ENCODE measurements around the gene MED31.
"Not testable (repeated sequence)": the region's sequence is repeated elsewhere in the genome, so short reads cannot be mapped to it uniquely, and the experiment has no call there.

The MED31 gene

GRCh38 chr17:6676802-6677157, 25.4 kb upstream of the MED31 start:
- DNase-seq = no peak

- DNase-seq = no peak
Observed at GRCh38 chr17:6675201-6675825, 23.9 kb upstream of the MED31 start.

- DNase-seq = no peak
Observed at GRCh38 chr17:6674586-6674985, 23.2 kb upstream of the MED31 start.

GRCh38 chr17:6671431-6671830, 20.0 kb upstream of the MED31 start:
- no peak for DNase-seq

GRCh38 chr17:6670999-6671398, 19.6 kb upstream of the MED31 start:
- no peak for DNase-seq

- DNase-seq = no peak
Observed at GRCh38 chr17:6670571-6670970, 19.2 kb upstream of the MED31 start.

- no peak for DNase-seq
Observed at GRCh38 chr17:6669479-6670212, 18.2 kb upstream of the MED31 start.

GRCh38 chr17:6668727-6669425, 17.5 kb upstream of the MED31 start:
- DNase-seq = no peak

GRCh38 chr17:6668219-6668618, 16.8 kb upstream of the MED31 start:
- no peak for DNase-seq

- no peak for DNase-seq
Observed at GRCh38 chr17:6667516-6667915, 16.1 kb upstream of the MED31 start.

- DNase-seq = no peak
Observed at GRCh38 chr17:6666557-6666956, 15.2 kb upstream of the MED31 start.

- DNase-seq = peak; percentile 79
Observed at GRCh38 chr17:6666077-6666521, 14.7 kb upstream of the MED31 start.

GRCh38 chr17:6663200-6663599, 11.8 kb upstream of the MED31 start:
- DNase-seq = not testable (repeated sequence)

GRCh38 chr17:6661464-6661848, 10.1 kb upstream of the MED31 start:
- DNase-seq = no peak

- DNase-seq = no peak
Observed at GRCh38 chr17:6660805-6661463, 9.5 kb upstream of the MED31 start.

- DNase-seq = no peak
Observed at GRCh38 chr17:6660101-6660500, 8.7 kb upstream of the MED31 start.

- DNase-seq = not testable (repeated sequence)
Observed at GRCh38 chr17:6658411-6658810, 7.0 kb upstream of the MED31 start.

GRCh38 chr17:6657633-6658287, 6.4 kb upstream of the MED31 start:
- DNase-seq = no peak

- not testable (repeated sequence) for DNase-seq
Observed at GRCh38 chr17:6656797-6657632, 5.6 kb upstream of the MED31 start.

- DNase-seq = not testable (repeated sequence)
Observed at GRCh38 chr17:6655732-6656361, 4.4 kb upstream of the MED31 start.
